ENCODE measurements around the gene CC2D2A. TPM values are rescaled to one million over a fixed set of nuclear protein-coding genes. Genes with fewer than 3 reads are reported as not detected.

CC2D2A gene
- total and polyA plus RNA-seq, 2 experiments from 2014 or later = 13.9 to 15.8 TPM

DNA sequence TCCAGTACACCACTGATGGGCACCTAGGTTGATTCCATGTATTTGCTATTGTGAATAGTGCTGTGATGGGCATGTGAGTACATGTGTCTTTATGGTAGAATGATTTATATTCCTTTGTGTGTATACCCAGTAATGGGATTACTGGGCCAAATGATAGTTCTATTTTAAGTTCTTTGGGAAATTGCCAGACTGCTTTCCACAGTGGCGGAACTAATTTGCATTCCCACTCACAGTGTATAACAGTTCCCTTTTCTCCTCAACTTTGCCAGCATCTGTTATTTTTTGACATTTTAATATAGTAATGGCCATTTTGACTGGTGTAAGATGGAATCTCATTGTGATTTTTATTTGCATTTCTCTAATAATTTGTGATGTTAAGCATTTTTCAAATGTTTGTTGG is 25.9 kb downstream of the CC2D2A start:
- no peaks in the 10 kb centered on the region for H4K20me1 ChIP-seq (replicated peaks; ENCODE audit: insufficient read depth)
- no peaks in the 10 kb centered on the region for H3K4me1 Mint-ChIP-seq
- TF ChIP-seq, protein P1, sequence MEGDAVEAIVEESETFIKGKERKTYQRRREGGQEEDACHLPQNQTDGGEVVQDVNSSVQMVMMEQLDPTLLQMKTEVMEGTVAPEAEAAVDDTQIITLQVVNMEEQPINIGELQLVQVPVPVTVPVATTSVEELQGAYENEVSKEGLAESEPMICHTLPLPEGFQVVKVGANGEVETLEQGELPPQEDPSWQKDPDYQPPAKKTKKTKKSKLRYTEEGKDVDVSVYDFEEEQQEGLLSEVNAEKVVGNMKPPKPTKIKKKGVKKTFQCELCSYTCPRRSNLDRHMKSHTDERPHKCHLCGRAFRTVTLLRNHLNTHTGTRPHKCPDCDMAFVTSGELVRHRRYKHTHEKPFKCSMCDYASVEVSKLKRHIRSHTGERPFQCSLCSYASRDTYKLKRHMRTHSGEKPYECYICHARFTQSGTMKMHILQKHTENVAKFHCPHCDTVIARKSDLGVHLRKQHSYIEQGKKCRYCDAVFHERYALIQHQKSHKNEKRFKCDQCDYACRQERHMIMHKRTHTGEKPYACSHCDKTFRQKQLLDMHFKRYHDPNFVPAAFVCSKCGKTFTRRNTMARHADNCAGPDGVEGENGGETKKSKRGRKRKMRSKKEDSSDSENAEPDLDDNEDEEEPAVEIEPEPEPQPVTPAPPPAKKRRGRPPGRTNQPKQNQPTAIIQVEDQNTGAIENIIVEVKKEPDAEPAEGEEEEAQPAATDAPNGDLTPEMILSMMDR (conservative IDR thresholded peaks at IDR 0.05; ENCODE audit: low read depth in 2 of 2) = no peak
- TF ChIP-seq ZNF462 (CRISPR knock-in tag; IDR thresholded peaks at IDR 0.05) (no peak), JUNB (IDR thresholded peaks at IDR 0.05; ENCODE audit: unreplicated experiment) (no peak), ETS1 (IDR thresholded peaks at IDR 0.05) (no peak), REST (IDR thresholded peaks at IDR 0.05; ENCODE audit: unreplicated experiment) (no peak), ZNF331 (CRISPR knock-in tag; IDR thresholded peaks at IDR 0.05; ENCODE audit: low read depth) (no peak), CREB1 (CRISPR knock-in tag; IDR thresholded peaks at IDR 0.05; ENCODE audit: low read depth) (no peak), EZH2phosphoT487 (IDR thresholded peaks at IDR 0.05; ENCODE audit: unreplicated experiment) (no peak)

More for the DNA sequence above, 25.9 kb downstream of the CC2D2A start:
- no peaks in the 10 kb centered on the region for H3K27me3 Mint-ChIP-seq (ENCODE audit: insufficient read depth, low read depth, poor library complexity)
- ATAC-seq (no peak), DNase-seq (ENCODE audit: low spot score) (no peak)
- Histone ChIP-seq H3K4me1 (ENCODE audit: insufficient read depth) (no peaks in the 10 kb centered on the region), H3K27ac (ENCODE audit: low read depth) (no peak overlapping the region), H3K9me2 (ENCODE audit: insufficient read depth) (no peaks in the 10 kb centered on the region), H3K4me3 (no peak overlapping the region), H3K36me3 (ENCODE audit: insufficient read depth) (no peaks in the 10 kb centered on the region; the same call in 1 of the 2 replicates), H2AFZ (no peak overlapping the region), H3K79me2 (replicated peaks; ENCODE audit: insufficient read depth) (no peaks in the 10 kb centered on the region), H3K27me3 (ENCODE audit: insufficient read depth) (no peaks in the 10 kb centered on the region), H3F3A (replicated peaks; ENCODE audit: low read depth) (no peaks in the 10 kb centered on the region), H3K4me2 (no peak overlapping the region)
- peaks cover 8% of the 10 kb centered on the region; the same call in 2 of the 3 replicates for H3K36me3 Mint-ChIP-seq (ENCODE audit: low read depth)
- no peak overlapping the region for H3K4me3 Mint-ChIP-seq
- H3K27ac Mint-ChIP-seq = no peak overlapping the region
- H3K9me3 Mint-ChIP-seq = peaks cover 4% of the 10 kb centered on the region
